Left ventricle myocardium inferior (tissue), 1 donor: ENCODE results near the gene KCNAB2. TPM values are rescaled to one million over a fixed set of nuclear protein-coding genes. Genes with fewer than 3 reads are reported as not detected.
A peak's percentile ranks its signal among the peaks of the same experiment; 100 is the strongest.

ENCODE experiments used
- DNase-seq: peaks from one replicate; pipeline ENCODE4 v3.0.0-alpha.2; 2020
- H3K27ac ChIP-seq: fragments of 200-600 bp; replicated peaks from 2 replicates; pipeline ENCODE4 v1.8.0; 2021
- H3K27me3 ChIP-seq: fragments of 200-600 bp; 2 replicates; pipeline ENCODE4 v1.8.0; 2021; ENCODE audit warnings: low read depth
- H3K36me3 ChIP-seq: fragments of 200-600 bp; 2 replicates; pipeline ENCODE4 v1.8.0; 2021
- H3K4me1 ChIP-seq: fragments of 200-600 bp; 2 replicates; pipeline ENCODE4 v1.8.0; 2021
- H3K4me3 ChIP-seq: fragments of 200-600 bp; 2 replicates; pipeline ENCODE4 v1.8.0; 2021; ENCODE audit warnings: mild to moderate bottlenecking, moderate library complexity
- H3K9me3 ChIP-seq: fragments of 200-600 bp; replicated peaks from 2 replicates; pipeline ENCODE4 v1.8.0; 2021
- CTCF ChIP-seq: fragments of 200-600 bp; IDR thresholded peaks from 2 replicates; pipeline ENCODE4 v1.8.0; 2021; ENCODE audit warnings: antibody characterized with exemption, mild to moderate bottlenecking, borderline replicate concordance
- intact Hi-C: fragments of 100-400 bp; cut with micrococcal nuclease; formaldehyde crosslinking; loops from one replicate; pipeline ENCODE4 v1.11.0; 2022
- total RNA-seq: library from RNA; stranded (reverse); fragmentation: NEBNext Ultra II Directional; extraction: Animal tissue kit (Norgen Biotek cat#: 25700); gene quantifications from one replicate; pipeline ENCODE4 v1.2.1, GENCODE V29; 2021
- donor health status: DM: no; HTN: yes; CAD: no; lungs with severe emphysema.

KCNAB2 gene
- total RNA-seq, 1 donor from 2014 or later: 31.0 TPM

- no peak for DNase-seq
- TF ChIP-seq CTCF: no peak
- H3K36me3 ChIP-seq: no peaks in the 10 kb centered on the region
- intact Hi-C loops: no loop called here
- H3K4me3 ChIP-seq: no peak overlapping the region
- H3K4me1 ChIP-seq: peaks cover 17% of the 10 kb centered on the region
- no peak overlapping the region for H3K27ac ChIP-seq
- no peaks in the 10 kb centered on the region for H3K27me3 ChIP-seq
- H3K9me3 ChIP-seq: no peaks in the 10 kb centered on the region
Observed at GRCh38 chr1:6030547-6031261, 15.0 kb upstream of the KCNAB2 start.

DNA sequence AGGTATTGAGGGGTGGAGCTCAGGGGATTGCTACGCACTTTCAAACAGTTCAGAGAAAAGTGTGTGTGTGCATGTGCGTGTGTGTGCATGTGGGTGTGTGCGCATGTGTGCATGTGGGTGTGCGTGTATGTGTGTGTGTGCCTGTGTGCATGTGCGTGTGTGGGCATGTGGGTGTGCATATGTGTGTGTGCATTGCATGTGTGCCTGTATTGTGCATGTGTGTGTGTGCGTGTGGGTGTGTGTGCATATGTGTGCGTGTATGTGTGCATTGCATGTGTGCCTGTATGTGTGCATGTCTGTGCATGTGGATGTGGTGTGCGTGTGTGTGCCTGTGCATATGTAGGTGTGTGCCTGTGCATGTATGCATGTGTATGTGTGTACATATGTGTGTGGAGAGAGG, 12.6 kb upstream of the KCNAB2 start:
- H3K36me3 ChIP-seq: no peaks in the 10 kb centered on the region
- no peaks in the 10 kb centered on the region for H3K9me3 ChIP-seq
- H3K27me3 ChIP-seq: no peaks in the 10 kb centered on the region
- H3K4me1 ChIP-seq: peaks cover 8% of the 10 kb centered on the region
- no peak for DNase-seq
- intact Hi-C loops: no loop called here
- no peak for TF ChIP-seq CTCF
- no peak overlapping the region for H3K4me3 ChIP-seq
- H3K27ac ChIP-seq: no peak overlapping the region

- Histone ChIP-seq H3K4me3 (no peak overlapping the region), H3K36me3 (no peaks in the 10 kb centered on the region), H3K4me1 (peaks cover 8% of the 10 kb centered on the region), H3K27ac (no peak overlapping the region), H3K9me3 (no peaks in the 10 kb centered on the region), H3K27me3 (no peaks in the 10 kb centered on the region)
- intact Hi-C loops: no loop called here
- peak; percentile 79 for TF ChIP-seq CTCF
- peak; percentile 38 for DNase-seq
Observed at GRCh38 chr1:6033986-6034749, 11.5 kb upstream of the KCNAB2 start.

- intact Hi-C loops: no loop called here
- Histone ChIP-seq H3K4me3 (no peak overlapping the region), H3K36me3 (no peaks in the 10 kb centered on the region), H3K27me3 (no peaks in the 10 kb centered on the region), H3K4me1 (peaks cover 8% of the 10 kb centered on the region), H3K9me3 (no peaks in the 10 kb centered on the region), H3K27ac (no peak overlapping the region)
- TF ChIP-seq CTCF: peak; percentile 13
- no peak for DNase-seq
Observed at GRCh38 chr1:6034750-6035096, 11.0 kb upstream of the KCNAB2 start.

DNA sequence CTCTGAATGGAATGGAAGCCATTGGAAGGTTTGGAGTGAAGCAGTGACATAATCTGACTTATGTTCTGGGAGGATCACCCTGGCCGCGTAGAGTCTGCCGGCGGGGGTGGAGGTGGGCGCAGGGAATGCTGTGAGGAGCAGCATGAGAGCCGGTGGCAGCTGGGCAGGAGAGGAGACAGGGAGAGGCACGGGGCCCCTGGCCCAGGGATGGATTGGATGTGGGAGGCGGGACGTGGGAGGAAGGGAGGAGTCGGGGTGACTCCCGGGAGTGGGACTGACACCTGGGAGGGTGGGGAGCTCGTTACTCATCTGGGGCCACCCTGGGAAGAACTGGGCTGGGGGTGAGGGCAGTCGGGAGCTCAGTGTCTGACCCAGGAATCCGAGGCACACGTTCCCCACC, 10.4 kb upstream of the KCNAB2 start:
- no peak for TF ChIP-seq CTCF
- Histone ChIP-seq H3K36me3 (no peaks in the 10 kb centered on the region), H3K4me3 (no peak overlapping the region), H3K9me3 (no peaks in the 10 kb centered on the region), H3K27me3 (no peaks in the 10 kb centered on the region), H3K4me1 (peaks cover 8% of the 10 kb centered on the region), H3K27ac (no peak overlapping the region)
- intact Hi-C loops: no loop called here
- DNase-seq: no peak
